DMS 273 (cell line): ENCODE data around the gene SFXN5.

Experiments
- DNase-seq: peaks from one replicate; lab custom pipeline; 2025; ENCODE audit not compliant: unreplicated experiment; lab: John Stamatoyannopoulos, UW

SFXN5 gene

DNA sequence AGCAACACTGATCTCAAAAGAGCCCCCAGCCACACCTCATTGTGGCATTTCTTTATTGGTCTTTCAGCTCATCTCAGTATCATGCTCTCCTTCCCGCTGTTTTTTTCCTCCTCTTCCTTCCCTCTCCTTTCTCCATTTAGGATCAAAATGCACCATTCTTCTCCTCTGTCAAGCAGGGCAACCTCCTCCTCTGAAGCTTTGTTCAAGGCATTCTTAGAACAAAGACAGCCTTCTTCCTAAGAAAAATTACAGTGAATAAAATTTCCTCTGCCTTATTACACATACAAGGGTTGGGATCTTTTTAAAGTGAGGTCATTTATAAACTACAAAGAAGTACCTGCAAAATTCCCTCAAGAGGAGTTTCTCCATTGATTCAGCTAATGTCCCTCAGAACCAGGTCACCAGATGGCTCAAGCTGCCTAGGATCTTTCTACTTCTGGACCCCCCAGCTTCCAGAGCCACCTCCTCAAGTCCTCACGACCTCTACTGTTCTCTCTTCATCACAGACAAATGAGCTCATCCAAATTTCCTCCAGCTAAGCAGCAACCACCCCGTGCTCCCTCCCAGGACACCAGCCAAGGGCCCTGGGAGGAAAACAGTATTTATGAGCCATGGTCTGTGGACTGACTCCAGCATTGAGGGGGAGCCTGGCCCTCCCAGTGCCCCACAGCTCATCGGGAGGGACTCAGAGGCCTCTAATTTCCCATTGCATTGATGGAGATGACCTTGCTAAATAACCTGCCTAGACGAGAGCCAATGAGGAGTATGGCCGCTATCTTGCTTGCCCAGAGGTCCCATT, 18.0 kb downstream of the SFXN5 start:
- no peak for DNase-seq

DNA sequence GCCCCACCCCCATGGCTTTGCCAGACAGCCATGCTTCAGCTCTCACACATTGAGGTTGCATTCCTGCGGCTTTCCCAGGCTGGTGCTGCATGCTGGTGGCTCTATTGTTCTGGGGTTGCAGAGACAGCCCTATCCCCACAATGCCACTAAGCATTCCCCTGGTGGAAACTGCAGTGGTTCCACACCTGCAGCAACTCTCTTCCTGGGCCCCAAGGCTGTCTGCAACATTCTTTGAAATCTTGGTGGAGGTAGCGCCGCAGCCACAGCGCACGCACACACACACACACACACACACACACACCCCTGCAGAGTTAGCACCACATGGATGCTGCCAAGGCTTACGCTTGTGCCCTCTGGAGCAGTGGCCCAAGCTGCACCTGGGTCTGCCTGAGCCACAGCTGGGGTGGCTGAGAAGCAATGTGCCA, 21.4 kb downstream of the SFXN5 start:
- no peak for DNase-seq

DNA sequence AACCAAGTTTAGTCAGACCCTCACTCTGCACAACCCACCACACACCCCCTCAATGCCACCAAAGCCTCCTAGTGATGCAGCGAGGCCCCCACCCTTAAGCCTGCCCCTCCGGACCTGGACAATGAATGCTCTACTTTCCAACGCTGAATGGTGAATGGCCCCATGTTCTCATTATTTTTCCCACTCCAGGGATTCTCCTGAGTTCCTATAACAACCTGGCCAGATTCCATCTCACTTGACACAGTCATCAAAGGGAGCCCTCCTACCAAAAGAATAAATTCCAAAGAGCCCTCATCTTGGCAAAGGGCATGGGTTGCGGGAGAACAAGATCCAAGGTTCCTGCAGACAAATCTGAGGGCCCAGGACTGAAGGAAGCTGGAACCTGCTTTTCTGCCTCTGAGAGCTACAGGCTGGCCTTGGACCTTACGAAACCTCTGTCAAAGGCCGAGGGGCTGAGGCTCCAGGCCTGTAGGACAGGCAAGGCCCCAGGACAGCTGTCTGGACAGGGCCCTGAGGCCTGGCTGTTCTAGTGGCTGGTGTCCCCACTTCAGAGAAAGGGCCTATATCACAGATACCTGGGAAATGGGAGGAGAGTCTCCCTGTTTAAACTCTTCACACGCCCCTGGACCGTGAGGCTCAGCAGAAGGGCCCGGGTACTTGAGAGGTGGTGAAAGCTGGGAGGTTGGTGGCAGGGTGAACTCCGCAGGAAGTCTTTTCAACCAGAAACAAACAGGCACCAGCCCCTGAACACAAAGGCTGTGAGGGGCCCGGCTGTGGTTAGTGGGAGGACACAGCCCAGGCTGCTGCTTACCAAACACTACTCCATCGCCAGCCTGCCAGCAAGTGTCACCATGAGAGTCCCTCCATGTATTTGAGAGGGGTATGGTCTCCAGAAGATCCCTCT, 27.3 kb downstream of the SFXN5 start:
- DNase-seq: no peak

DNA sequence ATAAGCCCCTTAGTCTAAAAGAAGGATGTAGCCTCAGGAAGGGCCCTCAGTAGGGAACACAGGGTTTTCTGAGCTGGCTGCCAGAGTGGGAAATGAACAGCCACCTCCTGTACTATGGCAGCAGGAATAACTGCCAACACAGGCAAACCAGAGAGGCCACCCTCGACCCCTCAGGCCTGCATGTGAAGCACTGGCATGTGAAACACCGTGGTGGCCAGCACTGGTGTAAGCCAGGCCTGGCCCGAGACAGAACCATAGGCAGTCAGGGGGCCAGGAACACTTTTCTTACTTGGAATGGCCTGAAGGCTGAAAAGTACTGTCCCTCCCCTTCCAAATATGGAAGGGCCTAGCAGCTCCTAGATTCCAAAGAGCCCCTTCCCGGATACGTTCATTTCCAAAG, 28.2 kb downstream of the SFXN5 start:
- no peak for DNase-seq

DNA sequence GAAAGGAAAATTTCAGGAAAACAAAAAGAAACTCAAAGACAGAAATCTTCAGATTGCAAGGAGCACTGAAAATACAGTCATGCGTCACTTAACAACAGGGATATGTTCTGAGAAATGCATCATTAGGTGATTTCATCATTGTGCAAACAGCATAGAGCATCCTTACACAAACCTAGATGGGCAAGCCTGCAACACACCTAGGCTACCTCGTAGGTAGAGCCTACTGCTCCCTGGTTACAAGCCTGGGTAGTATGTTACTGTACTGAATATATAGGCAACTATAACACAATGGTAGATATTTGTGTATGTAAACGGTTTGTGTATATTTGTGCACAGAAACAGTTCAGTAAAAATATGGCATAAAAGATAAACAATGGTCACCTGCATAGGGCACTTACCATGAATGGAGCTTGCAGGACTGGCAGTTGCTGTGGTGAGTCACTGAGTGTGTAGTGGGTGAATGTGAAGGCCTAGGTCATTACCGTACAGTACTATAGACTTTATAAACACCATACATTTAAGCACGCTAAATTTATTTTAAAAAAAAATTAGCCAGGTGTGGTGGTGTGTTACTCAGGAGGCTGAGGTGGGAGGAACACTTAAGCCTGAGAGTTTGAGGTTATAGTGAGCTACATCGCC, 33.4 kb downstream of the SFXN5 start:
- no peak for DNase-seq

DNA sequence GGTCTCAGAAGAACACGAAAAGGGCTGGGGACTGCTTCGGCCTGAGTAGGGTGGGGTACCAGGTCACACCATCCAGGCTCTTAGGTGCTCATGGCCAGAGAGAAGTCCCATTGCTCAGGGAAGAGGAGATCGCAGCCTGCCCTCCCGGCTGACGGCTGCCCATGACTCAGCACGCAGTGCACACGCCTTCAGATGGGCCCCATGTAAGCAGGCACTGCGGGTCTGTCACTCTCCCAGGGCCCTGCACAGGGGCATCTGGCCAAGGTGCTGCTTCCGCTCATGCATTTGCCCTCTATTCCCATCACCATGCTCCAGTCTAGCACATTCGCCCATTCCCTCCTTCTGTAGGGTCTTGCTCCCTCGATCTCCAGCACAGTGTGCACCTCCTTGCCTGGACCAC, 34.7 kb downstream of the SFXN5 start:
- no peak for DNase-seq

DNA sequence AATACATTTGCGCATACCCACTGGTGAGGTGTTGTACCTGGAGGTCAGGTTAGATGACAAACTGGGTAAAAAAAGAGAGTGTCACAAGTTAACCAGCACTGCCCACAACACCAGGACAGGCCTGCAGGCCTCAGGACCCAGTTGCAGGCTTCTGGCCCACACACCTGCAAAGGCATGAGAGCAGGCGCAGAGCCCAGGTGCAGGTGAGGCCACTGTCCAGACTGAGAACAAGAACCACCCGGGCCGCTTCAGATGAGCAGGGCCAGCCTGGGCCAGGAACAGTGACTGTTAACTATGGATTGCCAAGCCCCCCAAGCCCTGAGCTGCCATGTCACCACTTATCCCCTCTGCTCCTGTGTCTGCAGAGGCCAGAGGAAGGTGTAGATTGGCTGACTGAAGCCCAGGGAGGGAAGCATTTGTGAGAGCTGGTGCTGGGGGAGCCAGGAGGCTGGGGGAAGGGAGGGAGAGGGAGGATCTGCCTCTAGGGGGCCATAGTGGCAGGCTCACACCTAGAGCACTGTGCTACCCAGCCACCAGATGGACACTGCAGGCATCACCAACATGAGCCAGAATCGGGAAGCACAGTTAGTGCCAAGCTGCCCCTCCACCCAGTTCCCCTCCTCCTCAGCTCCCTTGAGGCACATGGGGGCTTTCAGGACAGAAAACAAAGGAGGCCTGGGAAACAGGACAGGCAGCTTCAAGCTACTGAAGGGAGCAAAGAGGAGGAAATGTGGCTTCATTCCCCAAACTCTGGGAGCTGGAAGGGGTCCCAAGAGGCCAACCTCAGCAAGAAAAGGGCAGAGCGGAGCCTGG, 35.4 kb downstream of the SFXN5 start:
- DNase-seq: peak; percentile 75

DNA sequence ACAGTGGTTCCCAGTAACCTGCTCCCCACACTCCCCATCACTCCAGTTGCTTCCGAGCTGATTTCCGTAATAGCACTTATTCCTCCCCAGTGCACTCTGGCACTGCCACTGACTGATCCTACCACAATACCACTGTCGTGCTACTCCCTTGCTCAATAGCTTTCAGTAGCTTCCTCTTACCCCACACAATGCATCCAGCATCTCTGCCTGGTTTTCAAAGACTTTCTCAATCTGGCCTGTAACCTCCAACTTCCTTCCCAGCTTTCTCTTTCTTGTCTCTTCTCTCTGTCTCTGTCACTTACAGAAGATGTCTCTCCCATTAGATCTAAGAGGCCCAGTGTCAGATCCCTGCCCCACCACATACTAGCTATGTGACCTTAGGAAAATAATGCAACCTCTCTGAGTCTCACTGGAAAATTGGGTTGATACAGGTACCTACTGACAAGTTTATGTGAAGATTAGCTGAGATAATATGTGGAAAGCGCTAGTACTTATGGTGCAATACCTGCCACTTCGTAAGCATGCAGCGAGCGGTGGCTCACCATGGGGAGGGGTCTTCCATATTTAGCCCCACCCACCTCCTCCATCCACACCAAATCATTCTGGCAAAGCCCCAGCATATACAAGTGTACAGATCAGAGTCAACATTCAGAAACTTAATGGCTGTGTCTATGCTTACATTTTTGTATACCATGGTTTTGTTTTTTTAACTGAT, 36.7 kb downstream of the SFXN5 start:
- no peak for DNase-seq

DNA sequence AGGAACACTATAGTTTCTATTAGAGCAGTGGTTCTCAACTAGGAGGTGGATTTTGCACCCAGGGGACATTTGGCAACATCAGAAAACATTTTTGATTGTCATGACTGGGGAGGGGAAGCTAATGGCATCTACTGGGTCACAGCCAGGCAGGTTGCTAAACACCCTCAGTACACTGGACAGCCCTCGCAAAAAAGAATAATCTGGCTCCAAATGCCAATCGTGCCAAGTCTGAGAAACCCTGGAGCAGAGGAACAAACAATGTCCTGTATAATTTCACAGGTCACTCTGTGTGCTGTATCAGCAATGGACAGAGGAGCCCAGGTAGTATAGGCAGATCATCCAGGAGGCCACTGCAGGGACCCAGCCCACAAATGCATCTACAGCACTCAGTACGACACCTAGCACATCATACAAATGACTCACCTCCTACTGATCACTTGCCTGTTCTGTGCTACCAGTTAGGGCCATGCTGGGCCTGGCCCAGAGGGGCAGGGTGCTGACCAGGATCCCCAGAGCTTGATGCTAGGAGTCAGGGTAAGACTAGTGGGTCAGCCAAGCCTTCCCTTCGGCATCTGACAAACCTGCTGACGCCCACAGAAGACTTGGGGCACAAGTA, 37.6 kb downstream of the SFXN5 start:
- DNase-seq: no peak

DNA sequence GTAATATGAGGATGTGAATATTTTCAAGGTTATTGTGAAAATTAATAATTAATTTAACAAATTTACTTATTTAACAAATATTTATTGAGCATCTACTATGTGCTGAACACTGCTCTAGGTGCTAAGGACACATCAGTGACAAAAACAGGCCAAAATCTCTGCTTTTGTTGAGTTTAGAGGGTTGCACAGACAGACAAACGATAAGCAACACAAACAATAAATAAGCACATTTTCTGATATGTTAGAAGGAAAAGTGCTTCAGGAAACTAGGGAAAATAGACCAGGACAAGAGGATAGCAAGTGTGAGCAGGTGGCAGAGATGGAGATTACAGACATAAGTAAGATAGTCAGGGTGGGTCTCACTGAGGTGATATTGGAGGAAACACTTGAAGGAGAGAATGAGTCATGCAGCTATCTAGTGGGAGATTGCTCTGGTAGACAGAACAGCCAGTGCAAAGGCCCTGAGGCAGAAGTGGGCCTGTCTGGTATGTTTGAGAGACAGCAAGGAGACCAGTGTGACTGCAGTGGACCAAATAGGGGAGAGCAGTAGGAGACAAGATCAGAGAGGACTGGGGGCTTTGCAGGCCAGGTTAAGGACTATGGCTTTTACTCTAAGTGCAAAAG, 38.3 kb downstream of the SFXN5 start:
- no peak for DNase-seq

DNA sequence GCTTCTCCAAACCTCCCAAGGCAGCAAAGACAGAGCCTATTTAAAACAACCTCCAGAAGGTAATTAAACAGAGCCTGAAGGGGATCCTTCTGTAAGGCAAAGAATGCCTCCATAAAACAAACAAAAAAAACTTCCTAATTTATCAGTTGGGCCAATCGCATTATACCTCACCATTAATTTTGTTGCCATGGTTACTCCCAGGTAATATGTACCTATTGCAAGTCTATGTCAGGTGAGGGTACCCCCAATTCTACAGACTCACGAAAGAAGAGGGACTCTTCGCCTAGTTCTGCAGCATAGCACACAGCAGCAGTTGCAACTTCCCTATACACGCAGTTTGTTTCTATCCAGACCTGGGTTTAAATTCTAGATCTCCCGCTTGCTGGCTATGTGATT, 38.8 kb downstream of the SFXN5 start:
- no peak for DNase-seq

DNA sequence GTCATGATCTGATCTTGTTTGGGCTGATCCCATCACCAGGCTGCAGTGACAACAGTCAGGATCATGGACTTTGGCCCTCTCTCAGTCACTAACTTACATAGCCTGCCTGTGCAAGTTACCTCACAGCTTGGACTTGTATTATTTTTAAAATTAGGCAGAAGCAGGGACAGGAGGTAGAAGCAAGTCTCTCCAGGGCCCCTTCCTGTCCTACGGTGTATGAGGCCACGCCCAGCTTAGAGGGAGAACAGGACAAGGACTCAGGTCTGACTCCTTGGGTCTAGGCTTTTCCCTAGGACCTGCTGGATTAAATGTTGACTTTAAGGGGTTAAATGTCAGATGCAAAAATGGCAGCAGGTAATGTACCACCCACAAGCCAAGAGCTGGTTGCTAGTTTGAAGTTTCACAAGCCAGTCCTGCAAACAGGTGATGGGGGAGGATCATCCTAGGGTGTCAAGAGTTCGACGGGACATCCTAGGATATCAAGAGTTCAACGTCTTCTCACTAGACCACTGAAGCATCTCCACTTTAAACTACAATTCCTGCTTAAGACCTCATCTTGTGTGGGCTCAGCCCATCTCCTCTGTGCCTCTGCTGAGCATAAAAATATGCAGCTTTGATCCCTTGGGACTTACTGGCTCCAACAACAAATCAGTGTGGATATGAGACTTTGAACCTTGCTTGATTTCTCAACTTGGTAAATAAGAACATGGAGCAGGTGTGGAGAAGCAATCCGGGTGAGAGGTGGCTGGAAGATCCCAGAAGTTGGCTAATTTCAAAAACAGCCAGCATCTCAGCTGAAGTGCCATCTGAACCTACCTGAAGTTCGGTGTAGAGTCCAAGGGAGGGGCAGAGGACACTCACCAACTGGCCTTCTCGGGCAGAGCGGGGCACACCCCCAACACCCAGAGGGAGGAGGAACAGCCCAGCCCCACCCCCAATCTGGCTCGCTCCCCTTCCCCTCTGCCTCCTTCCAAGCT, 39.5 kb downstream of the SFXN5 start:
- DNase-seq: no peak

DNA sequence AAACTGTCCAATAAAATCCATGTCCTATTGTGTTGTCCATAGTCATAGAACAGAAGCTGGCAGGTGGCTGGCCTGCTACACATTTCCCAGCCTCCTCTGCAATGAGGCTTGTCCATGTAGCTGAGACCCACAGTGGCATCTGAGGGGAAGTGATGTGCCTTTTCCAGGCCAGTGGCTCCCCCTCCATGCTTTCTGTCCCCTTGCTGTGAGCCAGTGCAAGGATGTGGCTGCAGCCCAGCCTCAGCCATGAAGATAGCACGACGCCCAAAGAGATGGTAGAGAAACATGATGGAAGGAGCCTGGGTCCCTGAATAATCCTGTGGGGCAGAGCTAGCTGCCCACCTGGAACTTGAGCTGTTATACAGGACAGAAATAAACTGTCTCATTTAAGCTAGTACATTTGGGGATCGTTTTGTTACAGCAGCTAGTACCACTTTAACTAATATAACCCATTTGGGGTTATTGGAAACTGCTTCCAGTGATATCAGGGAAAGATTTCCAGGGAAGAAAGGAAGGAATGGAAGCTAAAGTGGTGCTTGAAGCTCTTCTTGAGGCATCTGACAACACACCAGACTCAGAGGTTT, 40.3 kb downstream of the SFXN5 start:
- DNase-seq: no peak

DNA sequence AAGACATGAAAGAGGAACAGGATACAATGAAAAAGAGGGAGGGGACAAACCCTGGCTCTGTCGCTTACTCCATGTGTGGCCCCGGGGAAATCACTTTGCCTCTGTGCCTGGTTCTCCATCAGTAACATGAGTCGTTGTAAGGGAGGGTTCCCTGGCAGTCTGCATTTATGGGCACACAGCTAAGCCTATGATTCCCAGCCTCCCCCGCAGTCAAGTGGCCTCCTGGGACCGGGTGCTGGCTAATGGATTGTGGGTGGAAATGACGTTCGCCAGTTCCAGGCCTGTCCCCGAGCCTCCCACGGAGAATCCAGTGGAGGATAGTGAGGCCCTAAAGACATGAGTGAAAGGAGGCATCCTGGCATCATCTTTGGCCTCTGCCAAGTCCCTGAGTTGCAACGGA, 42.7 kb downstream of the SFXN5 start:
- DNase-seq: no peak

DNA sequence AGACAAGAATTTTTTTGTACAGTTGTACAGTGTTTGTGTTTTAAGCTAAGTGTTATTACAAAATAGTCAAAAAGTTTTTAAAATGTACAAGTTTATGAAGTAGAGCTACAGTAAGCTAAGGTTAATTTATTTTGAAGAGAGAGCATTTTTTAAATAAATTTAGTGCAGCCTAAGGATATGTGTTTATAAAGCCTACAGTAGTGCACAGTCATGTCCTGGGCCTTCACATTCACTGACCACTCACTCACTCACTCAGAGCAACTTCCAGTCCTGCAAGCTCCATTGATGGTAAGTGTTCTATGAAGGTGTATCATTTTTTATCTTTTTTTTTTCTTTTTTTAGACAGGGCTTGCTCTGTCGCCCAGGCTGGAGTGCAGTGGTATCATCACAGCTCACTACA, 44.2 kb downstream of the SFXN5 start:
- no peak for DNase-seq

DNA sequence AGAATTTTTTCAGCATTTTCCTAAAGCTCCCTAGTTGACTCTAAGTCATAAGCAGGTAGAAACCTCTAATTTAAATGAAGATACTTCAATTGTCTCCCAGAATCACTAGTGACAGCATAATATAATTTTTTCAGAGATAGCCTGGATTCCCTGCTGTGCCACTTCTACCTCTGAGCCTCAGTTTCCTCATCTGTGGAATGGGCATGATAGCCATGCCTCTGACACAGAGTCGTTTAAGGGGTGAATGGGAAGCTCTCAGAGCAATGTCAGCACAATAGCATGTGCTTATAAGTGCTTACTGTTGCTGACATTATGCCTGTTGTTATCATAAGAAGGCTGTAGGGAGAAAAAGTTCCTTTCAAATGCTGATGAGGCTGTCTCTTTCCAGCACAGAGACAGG, 48.0 kb downstream of the SFXN5 start:
- no peak for DNase-seq

DNA sequence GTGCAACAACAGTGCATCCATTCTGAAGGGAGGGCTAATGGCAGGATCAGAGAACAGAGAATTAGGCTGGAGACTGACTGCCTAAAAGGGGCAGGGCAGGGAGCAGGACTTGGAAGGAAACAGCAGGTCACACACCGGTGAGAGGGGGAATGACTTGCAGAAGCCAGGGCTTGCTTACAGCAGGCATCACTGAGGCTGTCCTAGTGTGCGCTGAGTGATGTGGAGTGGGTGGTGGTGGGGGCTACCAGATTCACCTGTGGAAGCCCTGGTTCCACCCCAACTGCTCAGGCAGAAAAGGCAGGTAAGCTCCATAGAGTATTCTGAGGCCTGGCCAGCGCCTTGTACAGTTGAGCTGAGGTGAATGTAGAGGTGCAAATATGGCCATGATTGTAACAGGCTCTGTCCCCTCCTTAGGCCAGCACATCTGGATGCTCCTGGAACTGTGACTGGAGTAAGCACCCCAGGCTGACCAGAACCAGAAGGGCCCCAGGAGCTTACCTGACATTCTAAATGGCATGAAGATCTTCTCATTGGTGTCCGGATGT, 49.4 kb downstream of the SFXN5 start:
- DNase-seq: no peak
